ENCODE measurements around the gene PVRIG.
A peak's percentile ranks its signal among the peaks of the same experiment; 100 is the strongest.
"Not testable (repeated sequence)": the region's sequence is repeated elsewhere in the genome, so short reads cannot be mapped to it uniquely, and the experiment has no call there.

PVRIG gene

DNA sequence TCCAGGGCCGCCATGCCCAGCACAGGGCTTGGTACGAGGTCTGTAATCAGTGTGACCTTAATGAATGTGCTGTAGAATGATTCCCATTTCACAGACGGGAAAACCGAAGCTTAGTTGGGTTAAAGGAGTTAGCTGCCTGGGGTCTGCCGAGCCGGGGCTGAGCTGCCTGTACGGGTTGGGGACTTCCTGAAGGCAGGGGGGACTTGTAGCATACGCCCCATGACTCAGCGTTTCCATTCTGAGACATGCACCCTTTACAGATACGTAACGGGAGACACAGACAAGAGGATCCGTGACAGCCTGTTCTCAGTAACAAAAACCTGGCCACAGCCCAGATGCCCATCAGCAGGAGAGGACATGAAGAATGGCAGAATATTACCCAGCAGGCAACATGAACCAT, 23.6 kb downstream of the PVRIG start:
- DNase-seq, result peak; percentile 36

DNA sequence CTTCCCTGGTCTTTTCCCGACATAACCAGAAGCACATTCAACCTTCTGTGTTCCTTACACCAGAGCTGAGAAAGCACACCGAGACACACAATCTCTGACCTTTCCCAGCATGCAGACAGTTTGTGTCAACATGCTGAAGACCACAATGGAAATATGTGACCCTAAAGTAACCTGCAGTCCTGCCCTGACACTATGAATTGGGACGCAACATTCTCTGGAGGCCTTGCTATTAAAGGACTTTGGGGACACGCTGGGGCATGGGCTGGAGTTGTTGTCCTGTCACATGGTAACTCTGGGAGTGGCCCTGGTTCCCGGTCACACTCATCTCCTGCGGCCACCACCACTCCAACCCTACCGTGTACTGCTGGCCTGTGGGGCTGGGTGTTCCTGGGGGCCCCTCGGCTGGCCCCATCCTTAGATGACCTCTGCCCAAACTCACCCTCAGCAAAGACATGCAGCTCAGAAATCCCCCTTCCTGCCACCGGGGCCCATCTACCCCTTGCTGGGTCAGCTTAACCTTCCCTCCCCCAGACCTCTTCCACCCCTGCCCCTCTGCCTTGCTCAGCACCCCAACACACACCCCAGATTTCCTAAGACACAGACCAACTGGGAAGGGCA, 25.3 kb downstream of the PVRIG start:
- not testable (repeated sequence) for DNase-seq

DNA sequence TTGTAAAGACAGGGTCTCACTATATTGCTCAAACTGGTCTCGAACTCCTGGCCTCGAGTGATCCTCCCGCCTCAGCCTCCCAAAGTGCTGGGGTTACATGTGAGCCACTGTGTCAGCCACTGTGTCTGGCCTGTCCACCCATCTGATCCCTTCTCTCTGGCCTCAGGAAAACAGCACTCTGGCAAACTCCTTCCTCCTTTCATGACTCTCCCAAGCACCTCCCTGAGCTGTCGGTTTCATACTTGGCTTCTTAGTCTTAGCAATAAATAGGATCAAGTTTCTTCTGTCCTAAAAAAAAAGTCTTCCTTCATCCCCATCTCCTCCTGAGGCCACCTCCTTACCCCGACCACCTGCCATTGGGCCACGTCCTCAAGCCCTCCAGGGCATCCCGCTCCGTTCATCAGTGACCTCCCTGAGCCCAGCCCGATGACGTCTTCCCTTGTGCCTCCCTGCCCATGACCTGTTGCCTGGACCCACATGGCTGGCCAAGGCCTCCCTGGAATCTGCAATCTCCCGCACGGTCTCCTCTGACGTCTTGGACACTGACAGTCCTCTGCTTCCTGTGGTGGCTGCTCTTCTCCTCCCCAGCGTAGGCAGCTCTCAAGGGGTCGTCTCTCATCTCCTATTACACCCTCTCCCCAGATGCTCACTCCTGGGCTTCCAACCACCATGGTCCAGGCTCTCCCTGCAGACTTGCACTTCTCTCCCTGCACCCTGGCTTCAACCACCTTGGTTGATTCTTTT, 26.5 kb downstream of the PVRIG start:
- DNase-seq, result not testable (repeated sequence)

DNA sequence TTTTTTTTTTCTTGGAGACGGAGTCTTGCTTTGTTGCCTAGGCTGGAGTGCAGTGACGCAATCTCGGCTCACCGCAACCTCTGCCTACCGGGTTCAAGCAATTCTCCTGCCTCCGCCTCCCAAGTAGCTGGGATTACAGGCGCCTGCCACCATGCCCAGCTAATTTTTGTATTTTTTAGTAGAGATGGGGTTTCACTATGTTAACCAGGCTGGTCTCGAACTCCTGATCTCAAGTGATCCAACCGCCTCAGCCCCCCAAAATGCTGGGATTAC, 27.1 kb downstream of the PVRIG start:
- not testable (repeated sequence) for DNase-seq

DNA sequence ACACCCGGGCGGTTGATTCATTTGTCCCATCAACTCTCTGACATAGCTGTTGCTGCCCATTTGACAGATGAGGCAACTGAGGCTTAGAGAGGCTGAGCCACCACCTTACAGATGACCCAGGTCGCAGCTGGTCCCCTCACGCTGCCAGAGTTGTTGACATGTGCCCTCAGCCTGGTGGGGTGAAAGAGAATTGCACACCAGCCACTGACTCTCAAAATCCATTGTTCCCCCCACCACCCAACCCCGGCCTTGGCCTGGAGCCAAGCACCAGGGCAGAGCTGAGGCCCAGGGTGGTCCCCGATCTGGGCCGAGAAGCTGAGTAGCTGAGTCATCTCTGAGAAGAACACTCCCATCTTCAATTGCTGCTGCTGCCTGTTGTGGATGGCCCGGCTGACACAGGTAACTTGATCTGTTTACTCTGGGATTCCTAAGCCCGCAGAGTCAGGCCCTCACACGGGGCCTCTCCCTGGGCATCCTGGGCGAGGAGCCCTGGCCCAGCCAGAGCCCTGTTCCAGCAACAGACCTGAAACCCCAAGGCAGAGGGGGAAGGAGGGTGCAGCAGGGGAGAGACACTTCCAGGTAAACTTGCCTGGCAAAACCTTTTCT, 27.5 kb downstream of the PVRIG start:
- no peak for DNase-seq

DNA sequence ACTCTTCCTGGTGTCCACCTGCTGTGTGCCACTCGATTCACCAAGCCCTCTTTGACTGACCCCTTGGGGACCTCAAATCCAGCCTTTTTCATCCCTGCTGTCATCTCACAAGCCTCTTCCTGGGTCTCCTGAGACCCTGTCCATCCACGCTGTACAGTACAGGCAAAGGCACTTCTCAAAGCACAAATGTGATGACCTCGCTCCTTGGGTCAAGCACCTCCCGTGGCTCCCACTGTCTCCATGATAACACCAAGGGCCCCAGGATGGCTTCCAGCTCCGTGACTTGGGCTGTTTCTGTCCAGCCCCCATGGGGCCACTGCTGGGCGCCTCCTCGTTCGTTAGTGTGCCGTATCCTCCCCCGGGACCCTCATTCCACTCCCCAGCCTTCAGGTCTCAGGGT, 28.7 kb downstream of the PVRIG start:
- DNase-seq, result no peak

DNA sequence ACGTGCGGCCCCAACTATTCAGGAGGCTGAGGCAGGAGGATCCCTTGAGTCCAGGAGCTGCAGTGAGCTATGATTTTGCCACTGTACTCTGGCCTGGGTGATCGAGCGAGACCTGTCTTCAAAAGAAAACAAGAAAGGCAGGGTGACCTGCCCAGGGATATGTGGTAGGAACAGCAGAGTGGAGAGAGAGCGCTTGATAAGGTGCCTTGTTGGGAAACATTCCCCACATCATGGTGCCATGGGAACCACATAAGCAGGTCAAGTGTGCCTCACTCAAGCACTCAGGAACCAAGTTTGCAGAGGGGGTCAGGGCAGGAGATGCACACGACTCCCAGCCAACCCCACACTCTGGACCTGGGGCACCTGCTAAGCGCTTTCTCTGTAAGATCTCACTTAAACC, 37.3 kb downstream of the PVRIG start:
- DNase-seq, result no peak

DNA sequence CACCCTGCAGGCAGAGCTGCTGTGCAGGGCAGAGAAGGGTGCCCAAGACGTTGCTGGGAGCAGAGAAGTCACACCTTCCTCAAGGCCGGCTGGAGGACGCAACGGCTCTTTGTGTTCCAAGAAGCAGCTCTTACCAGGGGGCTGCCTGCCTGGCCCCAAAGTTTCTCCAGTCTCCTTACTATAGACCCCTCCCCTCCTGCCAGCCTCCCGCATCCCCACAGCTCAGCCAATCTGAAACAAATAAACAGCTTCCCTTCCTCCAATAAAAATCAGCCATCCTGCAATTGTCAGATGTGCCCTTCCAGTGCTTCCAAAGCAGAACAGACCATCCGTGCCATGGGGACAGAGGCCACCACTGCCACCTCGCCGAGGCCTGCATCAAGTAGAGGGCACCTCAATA, 40.2 kb downstream of the PVRIG start:
- not testable (repeated sequence) for DNase-seq

DNA sequence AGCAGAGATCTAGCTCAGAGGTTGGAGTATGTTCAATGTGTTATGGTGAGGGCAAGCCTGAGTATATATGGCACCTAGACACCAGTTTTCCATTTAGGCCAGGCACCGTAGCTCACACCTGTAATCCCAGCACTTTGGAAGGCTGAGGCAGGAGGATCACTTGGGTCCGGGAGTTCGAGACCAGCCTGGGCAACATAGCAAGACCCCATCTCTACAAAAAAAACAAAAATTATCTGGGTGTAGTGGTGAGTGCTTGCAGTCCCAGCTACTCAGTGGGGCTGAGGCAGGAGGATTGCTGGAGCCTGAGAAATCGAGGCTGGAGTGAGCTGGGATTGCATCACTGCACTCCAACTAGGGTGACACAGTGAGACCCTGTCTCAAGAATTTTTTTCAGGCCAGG, 43.1 kb downstream of the PVRIG start:
- DNase-seq, result not testable (repeated sequence)

DNA sequence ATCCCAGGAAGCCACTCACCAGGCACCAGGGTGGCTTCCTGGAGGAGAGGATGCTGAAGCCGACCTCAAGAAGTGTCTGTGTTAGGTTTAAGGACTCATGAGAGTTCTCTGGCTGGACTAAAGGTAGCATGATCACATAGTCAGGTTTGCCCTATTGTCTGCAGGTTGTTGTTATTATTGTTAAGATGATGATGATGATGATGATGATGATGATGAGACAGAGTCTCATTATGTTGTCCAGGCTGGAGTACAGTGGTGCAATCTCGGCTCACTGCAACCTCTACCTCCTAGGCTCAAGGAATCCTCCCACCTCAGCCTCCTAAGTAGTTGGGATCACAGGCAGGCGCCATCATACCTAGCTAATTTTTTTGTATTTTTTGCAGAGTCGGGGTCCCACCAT, 44.5 kb downstream of the PVRIG start:
- DNase-seq, result not testable (repeated sequence)

DNA sequence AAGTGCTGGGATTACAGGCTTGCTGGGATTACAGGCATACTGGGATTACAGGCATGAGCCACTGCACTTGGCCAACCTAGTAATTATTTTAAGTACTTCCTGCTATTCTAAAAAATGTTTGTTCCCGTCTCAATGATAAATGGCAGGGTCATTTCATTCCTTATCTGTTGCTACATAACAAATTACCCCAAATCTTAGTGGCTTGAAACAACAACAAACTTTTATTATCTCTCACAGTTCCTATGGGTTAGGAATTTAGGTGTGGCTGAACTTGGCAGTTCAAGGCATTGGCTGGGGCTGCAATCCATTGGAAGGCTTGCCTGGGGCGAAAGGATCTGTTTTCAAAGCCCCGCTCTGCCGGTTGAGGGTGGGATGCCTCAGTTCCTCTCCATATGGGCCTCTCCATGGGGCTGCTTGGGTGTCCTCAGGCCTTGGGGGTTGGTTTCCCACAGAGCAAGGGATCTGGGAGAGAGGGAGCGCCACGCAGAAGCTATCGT, 45.0 kb downstream of the PVRIG start:
- not testable (repeated sequence) for DNase-seq

DNA sequence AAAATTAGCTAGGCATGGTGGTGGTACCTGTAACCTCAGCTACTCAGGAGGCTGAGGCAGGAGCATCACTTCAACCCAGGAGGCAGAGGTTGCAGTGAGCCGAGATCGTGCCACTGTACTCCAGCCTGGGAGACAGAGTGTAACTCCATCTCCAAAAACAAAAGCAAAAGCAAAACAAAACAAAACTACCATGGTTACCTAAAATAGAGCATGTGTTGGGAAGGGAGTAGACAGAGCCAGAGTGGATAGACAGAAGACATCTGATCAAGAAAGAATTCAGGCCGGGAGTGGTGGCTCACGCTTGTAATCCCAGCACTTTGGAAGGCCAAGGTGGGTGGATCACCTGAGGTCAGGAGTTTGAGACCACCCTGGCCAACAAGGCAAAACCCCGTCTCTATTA, 46.1 kb downstream of the PVRIG start:
- not testable (repeated sequence) for DNase-seq

DNA sequence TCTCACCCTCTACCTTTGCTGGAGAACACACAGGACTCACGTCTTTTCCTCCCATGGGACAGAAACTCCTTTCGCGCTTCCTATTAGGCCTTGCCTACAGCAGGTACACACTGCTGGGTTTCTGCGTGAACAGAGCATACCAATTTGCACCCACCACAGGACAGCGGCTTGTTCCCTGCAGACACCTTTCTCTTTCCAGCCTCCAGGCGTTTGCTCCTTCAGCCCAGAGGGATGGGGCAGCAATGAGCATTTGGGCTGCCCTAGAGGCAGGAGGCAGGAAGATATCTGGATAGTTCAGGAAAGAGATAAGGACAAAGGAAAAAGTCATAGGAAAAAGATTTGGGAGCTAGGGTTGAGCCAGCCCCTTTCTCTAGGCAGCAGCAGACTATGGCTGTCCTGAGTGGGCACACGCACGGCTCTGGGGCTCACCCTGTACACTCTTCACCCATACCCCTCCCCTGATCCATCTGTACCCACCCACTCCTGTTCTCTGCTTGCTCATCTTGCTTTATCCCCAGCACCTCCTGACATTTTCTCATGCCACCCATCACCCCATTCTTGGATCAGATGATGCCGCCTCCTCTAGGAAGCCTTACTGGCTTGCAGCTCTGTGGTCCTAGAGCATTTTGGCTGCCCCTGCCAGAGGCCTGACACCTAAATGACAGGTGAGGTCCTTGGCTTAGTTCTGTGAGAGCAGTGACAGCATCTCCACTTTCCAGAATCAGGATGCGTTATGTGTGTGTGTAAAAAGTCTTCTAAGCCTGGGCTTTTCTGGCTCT, 47.0 kb downstream of the PVRIG start:
- DNase-seq, result no peak

DNA sequence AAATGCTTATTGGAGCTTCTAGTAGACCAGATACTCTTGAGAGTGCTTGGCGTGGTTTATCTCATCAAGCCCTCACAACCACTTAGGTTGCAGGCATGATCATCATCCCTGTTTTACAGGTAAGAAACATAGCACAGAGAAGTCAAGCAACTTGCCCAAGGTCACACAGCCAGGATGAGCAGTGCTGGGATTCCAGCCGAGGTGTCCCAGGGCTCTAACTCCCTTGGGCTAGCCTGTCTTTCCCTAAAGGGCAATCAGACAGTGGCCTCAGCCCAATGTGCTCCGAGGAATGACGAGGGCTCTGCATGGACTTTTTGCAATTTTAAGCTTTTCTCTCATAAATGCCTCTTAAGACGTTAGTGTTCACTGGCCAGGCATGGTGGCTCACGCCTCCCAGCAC, 47.9 kb downstream of the PVRIG start:
- DNase-seq, result no peak

DNA sequence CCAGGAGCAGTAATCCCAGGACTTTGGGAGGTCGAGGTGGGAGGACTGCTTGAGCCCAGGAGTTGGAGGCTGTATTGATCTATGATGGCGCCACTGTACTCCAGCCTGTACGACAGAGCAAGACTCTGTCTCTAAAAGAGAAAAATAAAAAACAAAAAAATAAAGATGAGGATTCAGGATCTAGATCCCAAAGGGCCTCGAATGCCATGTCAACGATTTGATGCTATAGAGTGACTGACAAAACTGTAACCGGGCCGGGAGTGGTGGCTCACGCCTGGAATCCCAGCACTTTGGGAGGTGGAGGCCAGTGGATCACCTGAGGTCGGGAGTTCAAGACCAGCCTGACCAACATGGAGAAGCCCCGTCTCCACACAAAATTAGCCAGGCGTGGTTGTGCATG, 49.1 kb downstream of the PVRIG start:
- not testable (repeated sequence) for DNase-seq

DNA sequence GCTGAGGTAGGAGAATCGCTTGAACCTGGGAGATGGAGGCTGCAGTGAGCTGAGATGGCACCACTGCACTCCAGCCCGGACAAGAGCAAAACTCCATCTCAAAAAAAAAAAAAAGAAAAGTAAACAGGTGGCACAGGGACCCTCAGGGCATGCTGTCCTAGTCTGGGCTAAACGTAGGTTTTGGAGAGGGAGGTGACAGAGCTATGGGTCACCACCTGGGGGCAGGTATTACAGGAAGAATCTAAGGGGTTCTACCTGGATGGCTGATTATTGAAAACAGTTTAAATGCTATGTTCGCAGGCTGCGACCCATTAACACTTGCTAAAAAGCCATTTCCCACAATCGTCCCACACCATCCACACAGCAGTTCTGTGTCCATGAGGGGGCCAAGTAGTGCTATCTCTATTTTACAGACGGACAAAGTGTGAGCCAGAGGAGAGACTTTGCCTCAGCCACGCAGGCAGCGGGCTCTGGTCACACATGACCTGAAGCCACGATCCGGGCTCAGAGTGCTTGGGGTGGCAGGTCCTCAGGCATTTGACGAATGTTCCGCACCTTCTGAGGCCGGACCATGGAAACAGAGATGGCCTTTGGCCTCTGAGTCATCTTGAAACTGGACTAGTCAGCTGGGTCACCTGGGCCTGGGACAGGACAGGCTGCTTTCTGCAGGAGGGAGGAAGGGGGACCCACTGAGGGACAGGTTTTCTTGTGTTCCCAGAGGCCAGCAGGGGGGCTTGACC, 49.7 kb downstream of the PVRIG start:
- not testable (repeated sequence) for DNase-seq

DNA sequence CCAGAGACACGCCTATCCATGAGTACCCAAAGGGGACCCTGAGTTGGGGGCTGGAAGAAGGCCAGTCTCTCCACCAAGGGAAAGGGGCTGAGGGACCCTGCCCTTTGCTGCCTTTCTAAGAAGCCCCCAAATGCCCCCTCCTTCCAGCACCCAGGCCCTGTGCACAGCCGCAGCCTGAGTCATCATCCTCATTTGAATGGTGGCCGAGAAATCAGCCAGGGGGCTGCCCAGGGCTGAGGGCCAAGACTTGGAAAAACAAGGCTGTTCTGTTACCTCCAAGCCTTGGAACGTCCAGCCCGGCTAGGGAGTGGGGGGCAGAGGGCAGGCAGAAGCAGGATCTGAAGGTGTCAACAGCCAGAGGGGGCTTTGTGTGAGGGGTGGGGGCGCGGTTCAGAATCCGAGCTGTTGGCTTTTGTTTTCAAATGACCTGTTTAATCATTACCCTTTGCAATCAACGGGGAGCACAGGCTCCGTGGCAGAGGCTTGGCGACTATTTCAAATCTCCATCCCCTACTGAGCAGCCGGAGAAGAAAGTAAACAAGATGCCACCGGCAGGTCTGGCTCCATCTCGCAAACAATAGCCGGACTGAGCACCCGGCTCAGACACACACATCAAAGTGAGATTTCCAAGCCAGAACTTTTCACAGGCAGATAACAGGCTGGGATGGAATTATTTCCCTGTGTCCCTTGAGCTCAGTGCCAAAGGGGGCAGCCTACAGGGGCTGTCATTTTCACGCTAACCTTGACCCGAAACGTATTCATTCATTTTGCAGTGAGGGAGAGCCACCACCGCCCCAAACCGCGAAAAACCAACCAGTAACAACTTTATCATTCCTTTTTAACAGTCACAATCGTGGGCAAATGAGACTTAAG, 50.5 kb downstream of the PVRIG start:
- not testable (repeated sequence) for DNase-seq

All from activated CD4-positive, alpha-beta T cell treated with anti-CD3 and anti-CD28 coated beads for 1 hour (primary cell).